ENCODE measurements around the gene ADAMTS2.

ADAMTS2 gene

GRCh38 chr5:179221877-179222220 is 123.4 kb downstream of the ADAMTS2 start:
- DNase-seq (ENCODE audit: low read depth), result no peak
- no peak overlapping the region for H3K4me3 ChIP-seq (ENCODE audit: low read depth, low read length)
- no peak for TF ChIP-seq CTCF (conservative IDR thresholded peaks at IDR 0.05; ENCODE audit: low read depth, low read length)

DNA sequence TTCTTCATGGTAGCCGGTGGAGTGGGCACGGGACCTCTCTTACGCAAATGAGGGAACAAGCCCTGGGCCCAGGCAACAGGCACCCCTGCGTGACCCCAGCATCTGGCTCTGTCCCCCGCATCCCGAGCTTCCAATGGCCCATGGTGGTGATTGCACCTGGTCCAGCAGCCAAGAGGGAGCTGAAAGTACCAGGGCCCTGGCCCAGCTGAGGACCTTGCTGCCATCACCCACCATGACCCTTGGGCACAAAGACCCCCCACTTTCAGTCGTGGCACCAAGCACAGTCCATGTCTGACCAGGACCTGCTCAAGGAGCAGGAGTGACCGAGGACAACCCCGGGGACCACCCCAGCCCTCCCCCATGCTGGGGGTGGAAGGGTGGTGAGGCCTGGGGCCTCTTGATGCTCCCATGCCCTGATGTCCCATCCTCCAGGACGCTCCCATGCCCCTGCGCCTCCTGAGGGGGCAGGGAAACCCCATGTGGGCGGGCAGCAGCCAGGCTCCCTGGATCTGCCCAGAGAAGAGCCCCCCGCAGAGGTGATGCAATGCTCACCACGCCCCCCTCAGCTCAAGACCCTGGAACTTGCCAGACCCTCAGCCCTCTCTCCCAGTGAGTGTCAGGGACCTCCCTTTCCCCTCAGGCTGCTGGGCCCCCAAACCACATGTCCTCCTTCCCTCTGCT is 123.9 kb downstream of the ADAMTS2 start:
- no peak for TF ChIP-seq CTCF (conservative IDR thresholded peaks at IDR 0.05; ENCODE audit: low read depth, low read length)
- no peak overlapping the region for H3K4me3 ChIP-seq (ENCODE audit: low read depth, low read length)
- DNase-seq (ENCODE audit: low read depth), result no peak

- H3K4me3 ChIP-seq (ENCODE audit: low read depth, low read length), result no peak overlapping the region
- no peak for TF ChIP-seq CTCF (conservative IDR thresholded peaks at IDR 0.05; ENCODE audit: low read depth, low read length)
- no peak for DNase-seq (ENCODE audit: low read depth)
These were observed 124.5 kb downstream of the ADAMTS2 start for GRCh38 chr5:179220716-179221115.

DNA sequence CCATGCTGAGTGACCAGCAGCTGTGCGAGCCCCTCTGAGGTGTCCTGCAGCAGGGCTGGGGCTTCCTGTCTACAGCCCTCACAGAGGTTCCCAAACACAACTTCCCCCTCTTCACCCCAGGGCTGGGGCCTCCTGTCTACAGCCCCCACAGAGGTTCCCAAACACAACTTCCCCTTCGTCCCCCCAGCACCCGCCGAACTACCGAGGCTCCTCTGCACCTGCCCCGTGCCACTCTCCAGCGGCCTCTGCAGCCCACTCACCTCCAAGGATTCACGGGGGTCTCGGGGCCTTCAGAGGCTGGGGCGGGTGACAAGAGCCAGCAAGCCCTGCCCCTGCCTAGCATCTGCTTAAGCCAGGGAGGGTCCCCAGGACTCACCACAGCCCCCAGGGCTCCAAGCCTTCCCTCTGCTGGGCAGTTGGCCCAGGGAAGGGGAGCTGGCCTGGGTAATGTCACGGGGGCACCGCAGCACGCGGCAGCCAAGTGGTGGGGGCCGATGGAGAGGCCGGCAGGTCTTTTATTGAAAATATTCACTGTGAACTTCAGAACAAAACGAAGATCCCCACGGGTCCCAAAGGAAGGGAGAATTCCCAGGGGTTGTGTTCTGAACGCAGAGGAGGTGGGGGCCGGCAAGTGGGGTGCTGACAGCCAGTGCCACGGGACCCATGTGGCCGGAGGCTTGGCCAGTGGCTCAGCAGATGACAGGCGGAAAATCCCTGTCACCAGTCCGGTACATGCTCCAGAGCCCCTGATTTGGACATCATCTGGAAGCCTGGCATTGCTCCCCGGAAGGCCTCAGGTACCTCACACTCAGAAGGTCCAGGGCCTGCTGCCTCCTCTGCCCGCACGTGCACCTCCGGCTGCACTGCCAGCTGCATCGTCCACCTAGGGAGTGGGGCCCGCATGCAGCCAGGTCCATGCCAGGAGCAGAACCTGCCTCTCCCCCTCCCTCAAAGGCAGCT is 125.3 kb downstream of the ADAMTS2 start:
- no peak for DNase-seq (ENCODE audit: low read depth)
- TF ChIP-seq CTCF (conservative IDR thresholded peaks at IDR 0.05; ENCODE audit: low read depth, low read length), result no peak
- no peak overlapping the region for H3K4me3 ChIP-seq (ENCODE audit: low read depth, low read length)

DNA sequence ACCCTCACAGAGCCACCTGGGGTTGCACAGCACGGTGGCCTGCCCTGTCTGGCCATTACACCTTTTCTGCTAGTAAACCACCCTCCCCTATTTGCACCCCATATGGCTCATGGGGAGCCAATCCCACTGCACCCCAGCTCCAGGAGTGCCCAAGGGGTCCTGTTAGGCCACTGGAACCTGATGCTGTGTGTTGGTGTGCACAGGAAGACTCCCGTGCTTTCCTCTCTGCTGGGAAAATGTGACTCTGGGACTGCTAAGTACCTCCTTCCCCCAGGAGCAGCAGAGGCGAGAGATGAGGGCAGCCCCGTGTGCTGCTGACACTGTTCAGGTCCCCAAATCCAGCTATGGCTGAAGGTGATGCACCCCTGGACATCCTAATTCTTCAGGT is 126.3 kb downstream of the ADAMTS2 start:
- no peak for DNase-seq (ENCODE audit: low read depth)
- no peak overlapping the region for H3K4me3 ChIP-seq (ENCODE audit: low read depth, low read length)
- no peak for TF ChIP-seq CTCF (conservative IDR thresholded peaks at IDR 0.05; ENCODE audit: low read depth, low read length)

GRCh38 chr5:179217956-179218942 is 127.0 kb downstream of the ADAMTS2 start:
- H3K4me3 ChIP-seq (ENCODE audit: low read depth, low read length), result no peak overlapping the region
- no peak for TF ChIP-seq CTCF (conservative IDR thresholded peaks at IDR 0.05; ENCODE audit: low read depth, low read length)
- DNase-seq (ENCODE audit: low read depth), result no peak

Measured in choroid plexus epithelial cell (primary cell).